Upper lobe of left lung (tissue), 4 donors: ENCODE data around the gene SOCS7.

Experiments used
- EP300 ChIP-seq, 4 donors: sonication (generic); formaldehyde crosslinking; IDR thresholded peaks; one replicate each; pipeline ENCODE4 v1.5.1; 2017; ENCODE audit warnings: antibody characterized with exemption in 4 of 4, control low read depth in 2 of 4
- POLR2A ChIP-seq, 4 donors: fragments of 450-650 bp; IDR thresholded peaks; one replicate each; pipeline ENCODE4 v1.5.1; 2016 to 2017; ENCODE audit warnings: antibody characterized with exemption in 4 of 4, mild to moderate bottlenecking in 2 of 4
- POLR2AphosphoS5 ChIP-seq, 2 donors: sonication (generic); formaldehyde crosslinking; IDR thresholded peaks; one replicate each; pipeline ENCODE4 v1.5.1; 2017; ENCODE audit warnings: antibody characterized with exemption in 2 of 2
- TF ChIP-seq, protein P1 (sequence below), 6 experiments: fragments of 450-650 bp in 4 of 6; fragments of 200-600 bp in 2 of 6; sonication (generic) in 2 of 6; IDR thresholded peaks; one replicate each; pipeline ENCODE4 v1.5.1; 2016 to 2019; ENCODE audit warnings: antibody characterized with exemption in 6 of 6

DNA sequence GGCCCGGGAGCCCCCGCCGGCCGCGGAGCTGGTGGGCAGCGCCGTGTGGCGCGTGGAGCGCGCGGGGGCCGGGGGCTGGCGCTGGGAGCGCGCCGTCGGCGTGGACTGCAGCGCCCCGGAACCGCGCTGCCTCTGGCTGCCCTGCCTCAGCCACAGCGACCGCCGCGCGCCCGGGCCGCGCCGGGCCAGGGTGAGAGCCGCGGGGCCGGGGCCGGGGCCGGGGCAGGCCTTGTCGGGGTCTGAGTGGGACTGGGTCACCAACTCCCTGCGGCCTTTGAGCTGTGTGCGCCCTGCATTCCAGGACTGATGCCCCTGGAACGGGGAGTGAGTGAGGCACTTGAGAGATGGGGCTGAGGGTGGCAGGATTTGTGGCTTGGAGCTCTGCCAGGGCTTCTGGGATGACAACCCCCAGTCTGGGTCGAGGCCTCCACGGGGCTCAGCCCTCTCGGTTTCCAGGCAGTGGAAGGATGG, 102.3 kb downstream of the SOCS7 start:
- TF ChIP-seq, protein P1, sequence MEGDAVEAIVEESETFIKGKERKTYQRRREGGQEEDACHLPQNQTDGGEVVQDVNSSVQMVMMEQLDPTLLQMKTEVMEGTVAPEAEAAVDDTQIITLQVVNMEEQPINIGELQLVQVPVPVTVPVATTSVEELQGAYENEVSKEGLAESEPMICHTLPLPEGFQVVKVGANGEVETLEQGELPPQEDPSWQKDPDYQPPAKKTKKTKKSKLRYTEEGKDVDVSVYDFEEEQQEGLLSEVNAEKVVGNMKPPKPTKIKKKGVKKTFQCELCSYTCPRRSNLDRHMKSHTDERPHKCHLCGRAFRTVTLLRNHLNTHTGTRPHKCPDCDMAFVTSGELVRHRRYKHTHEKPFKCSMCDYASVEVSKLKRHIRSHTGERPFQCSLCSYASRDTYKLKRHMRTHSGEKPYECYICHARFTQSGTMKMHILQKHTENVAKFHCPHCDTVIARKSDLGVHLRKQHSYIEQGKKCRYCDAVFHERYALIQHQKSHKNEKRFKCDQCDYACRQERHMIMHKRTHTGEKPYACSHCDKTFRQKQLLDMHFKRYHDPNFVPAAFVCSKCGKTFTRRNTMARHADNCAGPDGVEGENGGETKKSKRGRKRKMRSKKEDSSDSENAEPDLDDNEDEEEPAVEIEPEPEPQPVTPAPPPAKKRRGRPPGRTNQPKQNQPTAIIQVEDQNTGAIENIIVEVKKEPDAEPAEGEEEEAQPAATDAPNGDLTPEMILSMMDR (IDR thresholded peaks at IDR 0.05), result no peak
- TF ChIP-seq POLR2AphosphoS5 (IDR thresholded peaks at IDR 0.05), result no peak
- peak in 1 of 4 donors; percentile 17 for TF ChIP-seq POLR2A (IDR thresholded peaks at IDR 0.05)
- TF ChIP-seq EP300 (IDR thresholded peaks at IDR 0.05), result no peak
